H1 (cell line): Measurements from ENCODE around the gene DDIAS. TPM values are rescaled to one million over a fixed set of nuclear protein-coding genes. Genes with fewer than 3 reads are reported as not detected.

Source experiments
- CTCF ChIA-PET: fragments of 300-600 bp; sonication (Branson Sonifier 250); formaldehyde crosslinking; loops from one replicate; lab custom pipeline; 2021; ENCODE audit not compliant: partially characterized antibody; lab: Charles Lee
- POLR2A ChIA-PET: fragments of 300-600 bp; sonication (Branson Sonifier 250); formaldehyde crosslinking; loops from one replicate; lab custom pipeline; 2021; ENCODE audit warnings: inconsistent platforms; ENCODE audit not compliant: partially characterized antibody; lab: Charles Lee
- DNase-seq, 2 experiments: peaks; one replicate each; pipeline versions ENCODE4 v3.0.0 to v3.0.0-alpha.2; 2010 to 2022; ENCODE audit warnings: low spot score in 2 of 2, low read depth in 1 of 2, mixed read lengths in 1 of 2
- FAIRE-seq: peaks from 2 replicates; lab custom pipeline; 2011; peaks lifted over from hg19 to GRCh38; lab: Jason Lieb, UNC
- H2AFZ ChIP-seq: 2 replicates; pipeline ENCODE4 v1.8.1; 2012; ENCODE audit warnings: low read length, inconsistent platforms
- H2AK5ac ChIP-seq: 2 replicates; pipeline ENCODE4 v1.6.1; 2013; ENCODE audit warnings: low read depth, low read length
- H2BK120ac ChIP-seq: replicated peaks from 2 replicates; pipeline ENCODE3; 2013; ENCODE audit warnings: low read depth, low read length, inconsistent platforms
- H2BK12ac ChIP-seq: 2 replicates; pipeline ENCODE4 v1.6.1; 2013; ENCODE audit warnings: low read depth, low read length
- H2BK15ac ChIP-seq: 2 replicates; pipeline ENCODE4 v1.6.1; 2013; ENCODE audit warnings: low read length
- H2BK20ac ChIP-seq: 2 replicates; pipeline ENCODE4 v1.6.1; 2013; ENCODE audit warnings: low read length
- H2BK5ac ChIP-seq: 2 replicates; pipeline ENCODE4 v1.6.1; 2013; ENCODE audit warnings: low read depth, low read length
- H3K14ac ChIP-seq: 2 replicates; pipeline ENCODE4 v1.6.1; 2013; ENCODE audit warnings: inconsistent platforms; ENCODE audit not compliant: insufficient read length
- H3K18ac ChIP-seq: 2 replicates; pipeline ENCODE4 v1.6.1; 2013; ENCODE audit warnings: low read length; ENCODE audit errors: extremely low read depth
- H3K23ac ChIP-seq: 2 replicates; pipeline ENCODE4 v1.6.1; 2013; ENCODE audit warnings: inconsistent platforms; ENCODE audit not compliant: insufficient read length
- H3K23me2 ChIP-seq: 2 replicates; pipeline ENCODE4 v1.6.1; 2013; ENCODE audit warnings: low read depth, low read length
- H3K27ac ChIP-seq: 2 replicates; pipeline ENCODE4 v1.6.1; 2011; ENCODE audit warnings: low read depth, low read length, inconsistent platforms
- H3K27me3 ChIP-seq, 4 experiments: replicated peaks in 1 of 4; 1 replicate in 1 of 4; 2 replicates in 3 of 4; pipeline versions ENCODE4 v1.6.1 to v1.8.1; 2011 to 2013; ENCODE audit warnings: low read length in 3 of 4, mild to moderate bottlenecking in 3 of 4, inconsistent platforms in 2 of 4, mixed read lengths in 2 of 4, moderate library complexity in 1 of 4; ENCODE audit not compliant: control insufficient read depth in 3 of 4, insufficient read depth in 3 of 4; ENCODE audit errors: extremely low read depth in 1 of 4
- H3K36me3 ChIP-seq, 4 experiments: 2 replicates each; pipeline versions ENCODE4 v1.6.1 to v1.8.1; 2011 to 2013; ENCODE audit warnings: mild to moderate bottlenecking in 4 of 4, low read length in 3 of 4, moderate library complexity in 2 of 4, control low read depth in 1 of 4, inconsistent platforms in 1 of 4; ENCODE audit not compliant: insufficient read depth in 4 of 4, control insufficient read depth in 2 of 4
- H3K4ac ChIP-seq: replicated peaks from 2 replicates; pipeline ENCODE3; 2013; ENCODE audit warnings: low read length, low read depth, mixed read lengths, inconsistent platforms; ENCODE audit not compliant: insufficient read length
- H3K4me1 ChIP-seq, 4 experiments: replicated peaks in 1 of 4; 1 replicate in 1 of 4; 2 replicates in 3 of 4; pipeline versions ENCODE4 v1.6.1 to v1.8.1; 2011 to 2013; ENCODE audit warnings: low read length in 3 of 4, inconsistent platforms in 2 of 4, mixed read lengths in 1 of 4; ENCODE audit not compliant: insufficient read depth in 4 of 4, control insufficient read depth in 3 of 4
- H3K4me2 ChIP-seq, 2 experiments: 2 replicates each; pipeline versions ENCODE4 v1.6.1 to v1.8.1; 2011 to 2013; ENCODE audit warnings: low read depth in 2 of 2, low read length in 2 of 2, control low read depth in 1 of 2, inconsistent platforms in 1 of 2, mild to moderate bottlenecking in 1 of 2; ENCODE audit not compliant: insufficient read depth in 1 of 2
- H3K4me3 ChIP-seq, 4 experiments: fragments of 200-600, 300-600 bp in 1 of 4; sonication (generic), shearing (Covaris generic), sonication (Bioruptor Twin) in 1 of 4; 2 replicates each; pipeline versions ENCODE4 v1.5.1 to v1.8.1; 2011 to 2016; ENCODE audit warnings: low read length in 4 of 4, low read depth in 3 of 4, control low read depth in 2 of 4, inconsistent platforms in 2 of 4, mild to moderate bottlenecking in 2 of 4, mixed read lengths in 1 of 4, moderate library complexity in 1 of 4; ENCODE audit not compliant: insufficient read depth in 2 of 4; ENCODE audit errors: extremely low read depth in 1 of 4
- H3K56ac ChIP-seq: replicated peaks from 2 replicates; pipeline ENCODE3; 2013; ENCODE audit warnings: low read depth, mild to moderate bottlenecking, mixed read lengths, low read length, inconsistent platforms; ENCODE audit not compliant: insufficient read length
- H3K79me1 ChIP-seq: 2 replicates; pipeline ENCODE4 v1.6.1; 2013; ENCODE audit warnings: low read depth, low read length, control low read depth
- H3K79me2 ChIP-seq, 2 experiments: 2 replicates each; pipeline versions ENCODE4 v1.6.1 to v1.8.1; 2012 to 2013; ENCODE audit warnings: low read length in 2 of 2, mild to moderate bottlenecking in 2 of 2, inconsistent platforms in 1 of 2; ENCODE audit not compliant: insufficient read depth in 2 of 2, control insufficient read depth in 1 of 2
- H3K9ac ChIP-seq, 4 experiments: replicated peaks in 1 of 4; 1 replicate in 1 of 4; 2 replicates in 3 of 4; pipeline versions ENCODE4 v1.6.1 to v1.8.1; 2011 to 2013; ENCODE audit warnings: low read depth in 3 of 4, low read length in 3 of 4, control low read depth in 2 of 4, mild to moderate bottlenecking in 2 of 4, moderate library complexity in 2 of 4, inconsistent platforms in 1 of 4; ENCODE audit errors: extremely low read depth in 1 of 4
- H3K9me3 ChIP-seq, 2 experiments: 2 replicates each; pipeline versions ENCODE4 v1.6.1 to v1.8.1; 2012 to 2013; ENCODE audit warnings: mild to moderate bottlenecking in 2 of 2, moderate library complexity in 2 of 2, control low read depth in 1 of 2, inconsistent platforms in 1 of 2, low read depth in 1 of 2, low read length in 1 of 2, mixed read lengths in 1 of 2; ENCODE audit not compliant: insufficient read depth in 2 of 2
- H4K20me1 ChIP-seq, 2 experiments: replicated peaks in 1 of 2; 2 replicates each; pipeline versions ENCODE3 to v1.8.1; 2011 to 2013; ENCODE audit warnings: inconsistent platforms in 2 of 2, low read length in 2 of 2, mild to moderate bottlenecking in 1 of 2; ENCODE audit not compliant: insufficient read depth in 2 of 2, control insufficient read depth in 1 of 2
- H4K5ac ChIP-seq: 2 replicates; pipeline ENCODE4 v1.6.1; 2013; ENCODE audit warnings: low read length, low read depth, mixed read lengths, inconsistent platforms; ENCODE audit not compliant: insufficient read length
- H4K8ac ChIP-seq: 2 replicates; pipeline ENCODE4 v1.8.0; 2013; ENCODE audit warnings: mild to moderate bottlenecking, moderate library complexity, low read length, inconsistent platforms; ENCODE audit not compliant: insufficient read depth; ENCODE audit errors: extremely low read depth
- H4K91ac ChIP-seq: replicated peaks from 2 replicates; pipeline ENCODE3; 2013; ENCODE audit warnings: low read length, mixed read lengths, inconsistent platforms; ENCODE audit not compliant: insufficient read length
- ATF3 ChIP-seq: IDR thresholded peaks from 2 replicates; pipeline ENCODE4 v1.6.1; 2011; ENCODE audit warnings: low read depth, mild to moderate bottlenecking, low read length; ENCODE audit not compliant: insufficient read depth
- BCL11A ChIP-seq, 2 experiments: IDR thresholded peaks; one replicate each; pipeline ENCODE4 v1.6.1; 2011; ENCODE audit warnings: low read depth in 2 of 2, low read length in 2 of 2, mild to moderate bottlenecking in 2 of 2
- CEBPB ChIP-seq: IDR thresholded peaks from 2 replicates; pipeline ENCODE4 v1.6.1; 2012; ENCODE audit warnings: low read depth, low read length
- CHD1 ChIP-seq: IDR thresholded peaks from 2 replicates; pipeline ENCODE4 v1.6.1; 2012; ENCODE audit warnings: low read depth, low read length, improper control_type of control experiment
- E2F6 ChIP-seq: IDR thresholded peaks from 2 replicates; pipeline ENCODE4 v1.6.1; 2012; ENCODE audit warnings: inconsistent platforms
- FOSL1 ChIP-seq: IDR thresholded peaks from 2 replicates; pipeline ENCODE4 v1.6.1; 2011; ENCODE audit warnings: mild to moderate bottlenecking, low read depth, low read length, moderate library complexity; ENCODE audit not compliant: insufficient read depth
- MAX ChIP-seq: IDR thresholded peaks from 2 replicates; pipeline ENCODE4 v1.6.1; 2012; ENCODE audit warnings: inconsistent platforms
- POU5F1 ChIP-seq: IDR thresholded peaks from 2 replicates; pipeline ENCODE4 v1.6.1; 2011; ENCODE audit warnings: low read depth, mild to moderate bottlenecking, low read length, moderate library complexity
- SIN3A ChIP-seq, 2 experiments: IDR thresholded peaks in 1 of 2; conservative IDR thresholded peaks in 1 of 2; 2 replicates each; pipeline ENCODE4 v1.6.1; 2011 to 2012; ENCODE audit warnings: low read length in 2 of 2, improper control_type of control experiment in 1 of 2, low read depth in 1 of 2, mild to moderate bottlenecking in 1 of 2
- SP2 ChIP-seq: IDR thresholded peaks from 2 replicates; pipeline ENCODE4 v1.6.1; 2012; ENCODE audit warnings: mild to moderate bottlenecking, low read length, inconsistent platforms
- SP4 ChIP-seq: IDR thresholded peaks from 2 replicates; pipeline ENCODE4 v1.6.1; 2012; ENCODE audit warnings: low read length, inconsistent platforms
- SRF ChIP-seq: IDR thresholded peaks from 2 replicates; pipeline ENCODE4 v1.6.1; 2011; ENCODE audit warnings: mild to moderate bottlenecking, low read depth, low read length, moderate library complexity
- ZNF274 ChIP-seq: IDR thresholded peaks from 2 replicates; pipeline ENCODE4 v1.7.0; 2012; ENCODE audit warnings: low read length, borderline replicate concordance; ENCODE audit errors: extremely low read depth
- WGBS, 2 experiments: shearing (Covaris generic) in 1 of 2; methylation state at CpG; one replicate each; pipeline versions ENCODE4 v1.1.6 to v1.1.7; 2013 to 2015; ENCODE audit warnings: low lambda C conversion rate in 2 of 2, mixed read lengths in 2 of 2, inconsistent platforms in 1 of 2, low coverage in 1 of 2, missing lambda C conversion rate in 1 of 2; ENCODE audit not compliant: insufficient replicate concordance in 2 of 2, insufficient coverage in 1 of 2, insufficient read length in 1 of 2; ENCODE audit errors: extremely low coverage in 1 of 2, missing lambda C conversion rate in 1 of 2; 5-methylcytosine and 5-hydroxymethylcytosine counted together
- polyA plus RNA-seq, 7 experiments: library from polyadenylated mRNA; depleted of rRNA in 3 of 7; stranded (reverse) in 5 of 7; unstranded in 2 of 7; fragments of >200 nt in 5 of 7; fragments of 200-250 nt in 2 of 7; gene quantifications; 1 replicate in 5 of 7; 2 replicates in 1 of 7; 4 replicates in 1 of 7; pipeline versions ENCODE4 v1.2.1 to v1.2.3, GENCODE V29; 2011 to 2013; ENCODE audit warnings: missing spikeins in 2 of 7, mixed read lengths in 2 of 7
- total RNA-seq: library from RNA; stranded (reverse); fragmentation: NEBNext Ultra II Directional; extraction: Animal tissue kit (Norgen Biotek cat#: 25700); gene quantifications from 2 replicates; pipeline ENCODE4 v1.2.1, GENCODE V29; 2021

DDIAS gene
- total and polyA plus RNA-seq, 2 of the 8 experiments (the other 6 are each of a cell fraction or from before 2014, with no cell fraction given), result 11.6 to 25.7 TPM

- Histone ChIP-seq H3K18ac (no peak overlapping the region), H3K9me3 (no peaks in the 10 kb centered on the region), H4K91ac (no peak overlapping the region), H4K8ac (no peak overlapping the region), H3K23ac (no peak overlapping the region), H3K4me3 (no peak overlapping the region), H3K79me2 (no peaks in the 10 kb centered on the region), H4K5ac (no peak overlapping the region), H3K23me2 (no peaks in the 10 kb centered on the region), H3K56ac (no peak overlapping the region), H3K79me1 (no peaks in the 10 kb centered on the region), H3K4ac (no peak overlapping the region), H3K36me3 (no peaks in the 10 kb centered on the region), H2AK5ac (no peak overlapping the region), H3K27ac (no peak overlapping the region), H2BK15ac (no peak overlapping the region), H4K20me1 (peaks cover 0 to 2% of the 10 kb centered on the region in 2 experiments), H3K27me3 (no peaks in the 10 kb centered on the region), H2BK12ac (no peak overlapping the region), H2BK120ac (no peak overlapping the region), H3K9ac (no peak overlapping the region), H3K4me2 (no peak overlapping the region), H3K4me1 (peaks cover 0 to 3% (median 0%) of the 10 kb centered on the region in 4 experiments; a peak in 1 of 7 replicates), H3K14ac (no peak overlapping the region), H2BK20ac (no peak overlapping the region), H2BK5ac (no peak overlapping the region), H2AFZ (no peak overlapping the region)
- DNase-seq (no peak), FAIRE-seq (no peak)
- POLR2A ChIA-PET, result no interaction called here
- 83% methylated on average over 2 of the region's 2 CpGs; no CpG with 5 or more reads in 1 of the 2 experiments for WGBS, 2 experiments
- CTCF ChIA-PET, result interaction anchor here (0.9 to 1.9 kb wide), 13 partner anchors 10 to 952 kb away, joined by 3 to 26 read pairs (median 3); partner anchors contain the start of gene FAM181B
- TF ChIP-seq SRF, result no peak
- no peak for TF ChIP-seq ATF3
- no peak for TF ChIP-seq SP2
- no peak for TF ChIP-seq BCL11A (IDR thresholded peaks at IDR 0.05; ENCODE audit: low read depth in 2 of 2, low read length in 2 of 2)
- no peak for TF ChIP-seq CEBPB
- TF ChIP-seq FOSL1, result no peak
- TF ChIP-seq E2F6, result no peak
- no peak for TF ChIP-seq MAX
- no peak for TF ChIP-seq ZNF274
- TF ChIP-seq SP4, result no peak
- TF ChIP-seq SIN3A (conservative IDR thresholded peaks at IDR 0.05 in 1 of 2, IDR thresholded peaks at IDR 0.05 in 1 of 2; ENCODE audit: low read depth in 1 of 2, low read length in 2 of 2), result no peak
- no peak for TF ChIP-seq POU5F1
- TF ChIP-seq CHD1, result no peak
Observed at GRCh38 chr11:82862379-82862778, 39.2 kb upstream of the DDIAS start.
